ENCODE data around the gene KCTD3. TPM values are rescaled to one million over a fixed set of nuclear protein-coding genes. Genes with fewer than 3 reads are reported as not detected.

KCTD3 gene
- total RNA-seq = 10 to 100 TPM; 16.4 to 17.2 TPM
- long read RNA-seq, partial matches to known transcripts = 1 of 3 reads
- long read RNA-seq, other reads (novel, unspliced or antisense) = 1 of 3 reads

- DNase-seq (peak; percentile 83), ATAC-seq (peak; percentile 91 to 93)
- intact Hi-C loops (cut with DNase I) = no loop called here
Observed at GRCh38 chr1:215566556-215567490, at the start of gene KCTD3. KCTD3 (plus strand) TSS chr1:215567304; CDS start chr1:215567686, 382 bp downstream.

DNA sequence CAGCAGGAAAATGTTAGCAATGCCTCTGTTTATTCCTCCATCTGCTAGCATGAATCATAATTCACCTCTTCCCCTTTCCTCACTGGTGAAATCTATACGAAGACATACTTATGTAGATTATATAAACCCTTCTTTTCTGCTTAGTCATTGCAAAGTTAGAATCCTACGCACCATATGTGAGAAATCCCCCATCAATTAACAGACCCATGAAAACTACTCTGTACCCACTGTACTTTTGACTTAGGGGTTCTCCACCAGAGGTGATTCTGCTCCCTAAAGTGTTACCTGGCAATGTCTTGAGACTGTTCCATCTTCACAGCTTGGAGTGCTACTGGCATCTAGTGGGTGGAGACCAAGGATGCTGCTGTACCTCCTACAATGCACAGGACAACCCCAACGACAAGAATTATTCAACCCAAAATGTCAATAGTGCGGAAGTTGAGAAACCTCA is 49.6 kb upstream of the KCTD3 start:
- intact Hi-C loops (cut with DNase I) = no loop called here
- ATAC-seq = no peak
- no peak for DNase-seq

DNA sequence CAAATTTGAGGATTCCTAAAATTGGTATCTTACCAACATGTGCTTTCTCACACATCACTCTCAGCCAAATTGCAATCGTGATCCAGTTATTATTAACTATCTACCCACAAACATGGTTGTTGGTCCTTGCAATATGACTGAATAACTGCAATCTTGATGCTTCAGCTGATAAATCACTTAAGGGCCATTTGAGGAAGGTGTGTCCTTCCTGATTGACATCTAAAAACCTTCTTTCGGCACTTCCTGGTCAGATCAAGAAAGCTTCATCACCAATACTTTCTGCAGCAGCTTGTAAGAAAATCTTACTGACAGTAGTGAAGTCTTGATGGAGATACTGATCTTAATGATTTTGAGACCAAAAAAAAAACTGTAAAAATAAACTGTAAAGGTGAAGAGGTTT is 48.5 kb upstream of the KCTD3 start:
- intact Hi-C loops (cut with DNase I) = no loop called here

DNA sequence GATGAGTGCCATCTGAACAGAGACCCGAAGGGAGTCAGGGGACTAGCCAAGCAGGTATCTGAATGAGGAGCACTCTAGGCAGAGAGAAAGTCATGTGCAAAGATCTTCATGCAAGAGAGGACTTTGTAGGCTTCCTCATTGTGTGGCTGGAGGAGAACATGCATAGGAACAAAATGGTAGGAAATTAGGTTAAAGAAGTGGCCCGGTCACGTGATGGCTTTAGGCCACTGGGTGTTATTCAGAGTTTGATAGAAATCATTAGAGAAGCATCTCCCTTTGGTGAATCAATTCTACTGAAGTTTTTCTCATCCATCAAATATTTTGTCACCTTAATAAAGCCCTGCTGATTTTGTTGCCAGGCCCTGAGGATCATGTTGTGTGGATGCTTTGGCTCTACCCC is 45.8 kb upstream of the KCTD3 start:
- intact Hi-C loops (cut with DNase I) = loop anchor here in 1 of 2 donors (10.0 kb wide), 1 partner anchor 896 kb away; no protein-coding TSS in a partner anchor
- no peak for ATAC-seq

More for the DNA sequence above, 48.5 kb upstream of the KCTD3 start:
- DNase-seq (no peak), ATAC-seq (no peak)

GRCh38 chr1:215523128-215523861 is 43.8 kb upstream of the KCTD3 start:
- intact Hi-C loops (cut with DNase I) = loop anchor here in 1 of 2 donors (10.0 kb wide), 1 partner anchor 898 kb away; no protein-coding TSS in a partner anchor
- no peak for ATAC-seq
- no peak for DNase-seq

More for the DNA sequence above, 45.8 kb upstream of the KCTD3 start:
- no peak for DNase-seq

DNA sequence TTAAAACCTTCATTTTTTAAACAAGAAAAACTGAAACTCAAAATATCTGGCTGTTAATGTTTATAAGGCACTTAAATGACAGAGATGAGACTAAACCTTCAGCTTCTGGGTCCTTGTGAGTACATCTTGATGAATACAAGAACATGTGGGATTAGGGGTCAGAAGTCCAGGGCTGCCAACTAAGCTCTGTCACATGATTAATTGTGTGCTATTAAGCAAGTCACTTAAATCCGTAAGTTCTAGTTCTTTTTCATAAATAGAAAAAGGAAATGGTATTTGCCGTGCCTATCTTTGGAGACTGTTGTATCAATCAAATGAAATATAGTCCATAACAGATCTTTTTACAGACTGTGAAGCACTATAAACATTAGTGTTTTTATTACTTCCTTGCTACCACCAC is 43.2 kb upstream of the KCTD3 start:
- ATAC-seq (no peak), DNase-seq (no peak)
- intact Hi-C loops (cut with DNase I) = loop anchor here in 1 of 2 donors (10.0 kb wide), 1 partner anchor 899 kb away; no protein-coding TSS in a partner anchor

DNA sequence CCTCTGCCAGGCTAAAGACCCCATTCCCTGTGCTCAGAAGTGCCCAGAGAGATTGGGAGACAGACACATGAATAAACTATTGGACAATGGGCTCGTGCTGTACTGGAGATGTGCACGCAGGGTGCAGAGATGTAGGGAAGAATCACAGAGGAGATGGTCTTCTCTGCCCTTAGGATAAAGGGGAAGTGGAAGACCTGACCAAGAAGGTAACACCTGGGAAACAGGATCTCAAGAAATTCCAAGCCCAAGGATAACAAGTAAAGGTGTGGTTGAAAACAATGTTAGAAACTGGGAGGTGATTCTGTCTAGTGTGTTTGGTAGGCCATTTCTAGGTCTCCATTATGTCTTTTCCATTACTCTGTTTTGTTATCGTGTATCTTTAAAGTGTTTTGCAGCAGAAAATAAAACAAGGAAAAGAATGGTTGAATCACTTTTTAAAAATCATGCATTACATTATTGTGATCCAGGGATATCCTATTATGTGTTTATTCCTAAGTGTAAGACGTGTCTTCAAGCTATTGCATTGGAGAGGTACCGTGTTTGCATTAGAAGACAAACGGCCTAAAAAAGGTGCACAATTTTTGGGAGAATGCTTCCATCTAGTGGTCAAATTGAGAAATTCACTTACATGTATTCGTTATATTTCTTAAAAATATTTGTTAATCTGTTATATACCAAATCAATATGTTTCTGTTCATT is 40.8 kb upstream of the KCTD3 start:
- ATAC-seq = no peak

DNA sequence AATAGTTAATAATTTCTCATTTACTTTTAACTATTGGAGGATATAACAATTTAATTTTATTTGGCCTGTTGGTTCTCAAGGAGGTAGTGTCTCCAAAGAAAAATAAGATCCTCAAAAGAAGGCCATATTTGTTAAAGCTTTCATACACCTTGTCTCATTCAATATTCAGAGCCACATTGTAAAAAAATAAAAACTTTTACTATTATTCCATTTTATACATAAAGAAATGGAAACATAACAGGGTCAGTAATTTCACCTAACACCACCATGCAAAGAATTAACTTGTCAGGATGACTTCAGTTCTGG is 40.3 kb upstream of the KCTD3 start:
- intact Hi-C loops (cut with DNase I) = loop anchor here (2.0 to 10.0 kb wide), 3 partner anchors 868 to 902 kb away; no protein-coding TSS in a partner anchor
- ATAC-seq (no peak), DNase-seq (no peak)

More for the DNA sequence above, 40.8 kb upstream of the KCTD3 start:
- intact Hi-C loops (cut with DNase I) = loop anchor here (2.0 to 10.0 kb wide), 3 partner anchors 867 to 901 kb away; no protein-coding TSS in a partner anchor
- DNase-seq = no peak

DNA sequence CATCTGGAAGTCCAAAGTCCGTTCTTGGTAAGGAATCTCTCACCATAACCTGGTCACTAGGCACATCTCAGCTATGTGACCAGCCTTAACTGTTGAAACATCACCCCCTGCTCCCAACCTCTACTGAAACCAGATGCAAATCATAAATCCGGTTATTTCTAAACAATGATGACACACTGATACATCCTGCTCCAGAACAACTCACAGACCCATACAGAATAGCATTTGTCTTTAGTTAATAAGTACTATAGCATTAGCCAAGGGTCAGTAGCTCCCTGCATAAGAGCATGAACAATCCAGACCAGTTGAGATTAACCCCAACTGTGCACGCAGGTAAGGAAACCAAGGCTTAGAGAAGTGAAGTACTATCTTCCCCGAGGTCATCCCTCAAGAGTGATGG is 38.0 kb upstream of the KCTD3 start:
- intact Hi-C loops (cut with DNase I) = loop anchor here (5.0 to 10.0 kb wide), 2 partner anchors 872 to 904 kb away; no protein-coding TSS in a partner anchor

DNA sequence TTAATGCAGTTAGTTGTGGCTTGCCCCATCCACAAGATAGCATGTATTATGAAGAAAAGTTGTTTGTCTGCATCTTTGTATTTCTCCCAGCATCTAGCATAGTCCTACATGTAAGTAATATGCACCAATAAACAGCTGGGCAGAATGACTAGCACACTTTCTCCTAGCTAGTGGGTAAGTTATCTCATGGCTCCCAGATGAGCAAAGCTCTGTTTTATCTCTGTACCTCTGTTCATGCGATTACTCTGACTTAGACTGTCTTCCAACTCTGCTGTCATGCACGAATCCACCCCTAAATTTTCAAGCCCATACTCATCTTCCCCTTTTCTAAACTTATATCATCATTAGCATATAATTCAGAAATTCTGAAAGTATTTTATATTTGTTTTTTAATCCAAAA is 37.5 kb upstream of the KCTD3 start:
- DNase-seq = no peak
- no peak for ATAC-seq
- intact Hi-C loops (cut with DNase I) = loop anchor here (5.0 to 10.0 kb wide), 2 partner anchors 872 to 905 kb away; no protein-coding TSS in a partner anchor

More for the DNA sequence above, 38.0 kb upstream of the KCTD3 start:
- DNase-seq = no peak
- no peak for ATAC-seq

DNA sequence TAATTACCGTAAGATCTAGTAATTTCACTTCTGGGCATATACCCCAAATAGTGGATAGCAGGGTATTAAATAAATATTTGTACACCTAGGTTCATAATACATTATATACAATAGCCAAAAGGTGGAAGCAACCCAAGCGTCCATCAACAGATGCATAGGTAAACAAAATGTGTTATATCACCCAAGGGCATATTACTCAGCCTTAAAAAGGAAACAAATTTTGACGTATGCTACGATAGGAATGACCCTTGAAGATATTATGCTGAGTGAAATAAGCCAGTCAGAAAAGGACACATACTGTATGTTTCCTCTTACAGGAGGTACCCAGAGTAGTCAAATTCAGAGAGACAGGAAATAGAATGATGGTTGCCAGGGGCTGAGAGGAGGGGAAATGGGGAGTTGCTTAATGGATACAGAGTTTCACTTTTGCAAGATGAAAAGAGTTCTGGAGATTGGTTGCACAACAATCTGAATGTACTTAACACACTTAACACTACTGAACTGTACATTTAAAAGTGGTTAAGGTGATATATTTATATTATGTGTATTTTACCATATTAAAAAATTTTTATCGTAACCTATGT is 36.6 kb upstream of the KCTD3 start:
- ATAC-seq (no peak), DNase-seq (no peak)
- intact Hi-C loops (cut with DNase I) = no loop called here

- DNase-seq (peak; percentile 36), ATAC-seq (peak in 1 of 2 donors; percentile 80)
- intact Hi-C loops (cut with DNase I) = no loop called here
Observed at GRCh38 chr1:215539803-215540570, 27.1 kb upstream of the KCTD3 start.

DNA sequence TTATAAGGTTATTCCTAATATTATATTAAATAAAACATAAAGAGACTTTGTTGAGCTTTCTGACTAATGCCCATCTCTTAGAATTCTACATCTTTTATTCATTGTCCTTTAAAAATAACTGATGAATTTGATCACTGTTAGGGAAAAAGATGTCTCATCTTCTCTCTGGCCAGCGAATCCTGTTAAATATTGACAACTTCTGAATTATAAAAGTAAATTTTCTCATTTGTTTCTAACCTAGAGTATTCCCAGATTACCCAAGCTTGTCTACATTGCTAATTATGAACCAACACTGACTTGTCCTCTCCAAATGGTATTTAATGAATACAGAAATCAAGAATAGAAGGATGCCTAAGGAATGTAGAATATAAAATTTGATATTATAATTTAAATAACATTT is 24.8 kb upstream of the KCTD3 start:
- no peak for ATAC-seq
- intact Hi-C loops (cut with DNase I) = no loop called here
- DNase-seq = no peak

GRCh38 chr1:215543191-215543606 is 23.9 kb upstream of the KCTD3 start:
- peak in 1 of 2 donors; percentile 73 for ATAC-seq
- intact Hi-C loops (cut with DNase I) = no loop called here
- DNase-seq = no peak

GRCh38 chr1:215543806-215544205 is 23.3 kb upstream of the KCTD3 start:
- DNase-seq = no peak
- intact Hi-C loops (cut with DNase I) = no loop called here
- no peak for ATAC-seq

- intact Hi-C loops (cut with DNase I) = no loop called here
- ATAC-seq (no peak), DNase-seq (no peak)
Observed at GRCh38 chr1:215544566-215544965, 22.5 kb upstream of the KCTD3 start.

DNA sequence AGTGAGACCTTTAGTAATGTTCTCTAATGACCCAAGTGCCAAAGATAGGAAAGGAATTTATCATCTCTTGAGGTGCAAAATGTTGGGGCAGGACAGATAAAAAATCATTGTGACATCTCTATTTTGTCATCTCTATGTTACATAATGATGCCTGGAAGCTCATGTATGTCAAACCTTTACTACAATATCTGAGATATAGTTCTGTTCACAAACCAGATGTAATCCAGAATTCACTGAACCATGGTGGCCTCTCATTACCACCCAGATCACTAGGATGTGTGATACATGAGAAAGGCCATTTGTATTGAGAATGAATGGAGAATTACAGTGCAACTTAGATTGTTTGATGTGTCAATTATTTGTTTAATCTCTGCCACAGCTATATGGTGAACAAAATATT is 22.0 kb upstream of the KCTD3 start:
- intact Hi-C loops (cut with DNase I) = no loop called here

DNA sequence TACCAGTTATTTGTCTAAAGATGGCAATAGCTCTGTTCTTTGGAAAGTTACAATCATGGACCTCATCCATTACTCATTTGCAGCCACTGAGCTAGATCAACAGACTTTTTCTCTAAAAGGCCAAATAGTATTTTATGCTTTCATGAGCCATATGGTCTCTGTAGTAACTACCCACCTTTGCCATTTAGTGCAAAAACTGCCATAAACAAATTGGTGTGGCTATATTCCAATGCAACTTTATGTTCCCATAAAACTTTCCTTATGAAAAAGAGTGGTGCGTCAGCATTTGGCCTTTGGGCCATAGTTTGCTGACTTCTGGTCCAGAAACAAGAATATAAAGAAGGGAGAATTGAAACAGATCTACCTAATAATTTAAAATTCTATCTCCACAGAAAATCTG is 20.1 kb upstream of the KCTD3 start:
- ATAC-seq (no peak), DNase-seq (no peak)
- intact Hi-C loops (cut with DNase I) = no loop called here

More for the DNA sequence above, 22.0 kb upstream of the KCTD3 start:
- DNase-seq (no peak), ATAC-seq (no peak)
